IPS-11a (cell line): ENCODE data around the gene NCMAP.
A peak's percentile ranks its signal among the peaks of the same experiment; 100 is the strongest.
"Not testable (repeated sequence)": the region's sequence is repeated elsewhere in the genome, so short reads cannot be mapped to it uniquely, and the experiment has no call there.

Experiments
- H3K4me3 ChIP-seq: one replicate; pipeline ENCODE4 v1.5.1; 2013; ENCODE audit warnings: low read depth, low read length, control low read depth

NCMAP gene

GRCh38 chr1:24541711-24542346, 14.1 kb upstream of the NCMAP start:
- no peak overlapping the region for H3K4me3 ChIP-seq

GRCh38 chr1:24544239-24544638, 11.6 kb upstream of the NCMAP start:
- no peak overlapping the region for H3K4me3 ChIP-seq

GRCh38 chr1:24545662-24546061, 10.2 kb upstream of the NCMAP start:
- no peak overlapping the region for H3K4me3 ChIP-seq

- H3K4me3 ChIP-seq: no peak overlapping the region
Observed at GRCh38 chr1:24547195-24547594, 8.7 kb upstream of the NCMAP start.

GRCh38 chr1:24548070-24548469, 7.8 kb upstream of the NCMAP start:
- H3K4me3 ChIP-seq: no peak overlapping the region

- H3K4me3 ChIP-seq: not testable (repeated sequence)
Observed at GRCh38 chr1:24549210-24549609, 6.7 kb upstream of the NCMAP start.

GRCh38 chr1:24551290-24551959, 4.5 kb upstream of the NCMAP start:
- no peak overlapping the region for H3K4me3 ChIP-seq

GRCh38 chr1:24551960-24552571, 3.8 kb upstream of the NCMAP start:
- no peak overlapping the region for H3K4me3 ChIP-seq

- no peak overlapping the region for H3K4me3 ChIP-seq
Observed at GRCh38 chr1:24553931-24554330, 2.0 kb upstream of the NCMAP start.

GRCh38 chr1:24554714-24555113, 1.2 kb upstream of the NCMAP start:
- no peak overlapping the region for H3K4me3 ChIP-seq

GRCh38 chr1:24556414-24556795, 518 bp downstream of the NCMAP start:
- H3K4me3 ChIP-seq: peak overlapping the region; percentile 29

GRCh38 chr1:24557220-24557619, 1.3 kb downstream of the NCMAP start:
- H3K4me3 ChIP-seq: no peak overlapping the region

GRCh38 chr1:24557711-24558131, 1.8 kb downstream of the NCMAP start:
- H3K4me3 ChIP-seq: no peak overlapping the region

- H3K4me3 ChIP-seq: no peak overlapping the region
Observed at GRCh38 chr1:24558455-24558854, 2.6 kb downstream of the NCMAP start.

GRCh38 chr1:24558902-24559791, 3.3 kb downstream of the NCMAP start:
- H3K4me3 ChIP-seq: no peak overlapping the region

GRCh38 chr1:24560361-24560760, 4.5 kb downstream of the NCMAP start:
- no peak overlapping the region for H3K4me3 ChIP-seq

GRCh38 chr1:24562625-24563024, 6.7 kb downstream of the NCMAP start:
- no peak overlapping the region for H3K4me3 ChIP-seq

- H3K4me3 ChIP-seq: no peak overlapping the region
Observed at GRCh38 chr1:24564695-24565094, 8.8 kb downstream of the NCMAP start.

- no peak overlapping the region for H3K4me3 ChIP-seq
Observed at GRCh38 chr1:24566236-24566867, 10.5 kb downstream of the NCMAP start.

- H3K4me3 ChIP-seq: no peak overlapping the region
Observed at GRCh38 chr1:24567792-24568388, 12.0 kb downstream of the NCMAP start.

GRCh38 chr1:24568475-24568874, 12.6 kb downstream of the NCMAP start:
- H3K4me3 ChIP-seq: no peak overlapping the region
